Kidney (tissue), 14 donors: ENCODE data around the gene ZNF205. TPM values are rescaled to one million over a fixed set of nuclear protein-coding genes. Genes with fewer than 3 reads are reported as not detected.

ENCODE experiments used
- DNase-seq, 5 donors: peaks; one replicate each; pipeline ENCODE4 v3.0.0-alpha.2; 2013 to 2020
- FAIRE-seq: peaks from 2 replicates; lab custom pipeline; 2012; peaks lifted over from hg19 to GRCh38; lab: Jason Lieb, UNC
- H3K27ac ChIP-seq, 2 donors: one replicate each; pipeline ENCODE4 v1.7.0; 2013; ENCODE audit warnings: low read depth in 2 of 2, low read length in 2 of 2, inconsistent platforms in 1 of 2
- H3K27me3 ChIP-seq: one replicate; pipeline ENCODE4 v1.7.1; 2013; ENCODE audit warnings: low read length, inconsistent platforms; ENCODE audit not compliant: control insufficient read depth, insufficient read depth
- H3K36me3 ChIP-seq, 3 donors: one replicate each; pipeline versions ENCODE4 v1.7.0 to v1.7.1; 2013; ENCODE audit warnings: low read length in 3 of 3, control low read depth in 1 of 3, inconsistent platforms in 1 of 3; ENCODE audit not compliant: insufficient read depth in 3 of 3, control insufficient read depth in 2 of 3
- H3K4me1 ChIP-seq, 3 donors: one replicate each; pipeline versions ENCODE4 v1.7.0 to v1.7.1; 2013; ENCODE audit warnings: low read length in 3 of 3, inconsistent platforms in 1 of 3, low read depth in 1 of 3; ENCODE audit not compliant: control insufficient read depth in 2 of 3, insufficient read depth in 2 of 3
- H3K4me3 ChIP-seq, 3 donors: one replicate each; pipeline versions ENCODE4 v1.7.0 to v1.8.1; 2013; ENCODE audit warnings: low read length in 3 of 3, control low read depth in 1 of 3, inconsistent platforms in 1 of 3
- H3K9ac ChIP-seq, 3 donors: one replicate each; pipeline versions ENCODE4 v1.7.0 to v1.7.1; 2013; ENCODE audit warnings: low read length in 3 of 3, control low read depth in 1 of 3, inconsistent platforms in 1 of 3
- H3K9me3 ChIP-seq, 3 donors: one replicate each; pipeline versions ENCODE4 v1.7.0 to v1.7.1; 2013; ENCODE audit warnings: low read length in 3 of 3, control low read depth in 1 of 3, inconsistent platforms in 1 of 3; ENCODE audit not compliant: control insufficient read depth in 2 of 3, insufficient read depth in 1 of 3
- intact Hi-C: fragments of 100-400 bp; cut with DNase I; formaldehyde crosslinking; loops from one replicate; pipeline ENCODE4 v1.11.1; 2022
- polyA plus RNA-seq: library from polyadenylated mRNA; stranded (reverse); fragments of 350-450 nt; fragmentation: Illumina TruSeq; extraction: RNeasy Lipid Tissue Mini Kit (QIAGEN cat#74804); gene quantifications from one replicate; pipeline ENCODE4 v1.2.3, GENCODE V29; 2014; ENCODE audit warnings: low read depth, low replicate concordance; ENCODE audit not compliant: insufficient read depth
- total RNA-seq: library from RNA; stranded (reverse); fragmentation: NEBNext Ultra II Directional; extraction: Animal tissue kit (Norgen Biotek cat#: 25700); gene quantifications from one replicate; pipeline ENCODE4 v1.2.1, GENCODE V29; 2021
- TF ChIP-seq, protein P1 (sequence below): IDR thresholded peaks from 3 replicates; pipeline ENCODE4 v1.5.1; 2012; ENCODE audit warnings: mild to moderate bottlenecking, moderate library complexity, borderline replicate concordance; ENCODE audit not compliant: insufficient read depth; ENCODE audit errors: extremely low read depth
- donor health status: control.
- donor health status: control.
- donor health status: control.
- donor health status: control.
- donor health status: control.
- donor health status: DM: yes; HTN: yes; CAD: no.
- donor health status: Normal renal cell carcinoma (clear cell type).

ZNF205 gene
- total and polyA plus RNA-seq, 2 donors from 2014 or later, result 12.7 to 14.1 TPM

- FAIRE-seq, result no peak
- TF ChIP-seq, protein P1, sequence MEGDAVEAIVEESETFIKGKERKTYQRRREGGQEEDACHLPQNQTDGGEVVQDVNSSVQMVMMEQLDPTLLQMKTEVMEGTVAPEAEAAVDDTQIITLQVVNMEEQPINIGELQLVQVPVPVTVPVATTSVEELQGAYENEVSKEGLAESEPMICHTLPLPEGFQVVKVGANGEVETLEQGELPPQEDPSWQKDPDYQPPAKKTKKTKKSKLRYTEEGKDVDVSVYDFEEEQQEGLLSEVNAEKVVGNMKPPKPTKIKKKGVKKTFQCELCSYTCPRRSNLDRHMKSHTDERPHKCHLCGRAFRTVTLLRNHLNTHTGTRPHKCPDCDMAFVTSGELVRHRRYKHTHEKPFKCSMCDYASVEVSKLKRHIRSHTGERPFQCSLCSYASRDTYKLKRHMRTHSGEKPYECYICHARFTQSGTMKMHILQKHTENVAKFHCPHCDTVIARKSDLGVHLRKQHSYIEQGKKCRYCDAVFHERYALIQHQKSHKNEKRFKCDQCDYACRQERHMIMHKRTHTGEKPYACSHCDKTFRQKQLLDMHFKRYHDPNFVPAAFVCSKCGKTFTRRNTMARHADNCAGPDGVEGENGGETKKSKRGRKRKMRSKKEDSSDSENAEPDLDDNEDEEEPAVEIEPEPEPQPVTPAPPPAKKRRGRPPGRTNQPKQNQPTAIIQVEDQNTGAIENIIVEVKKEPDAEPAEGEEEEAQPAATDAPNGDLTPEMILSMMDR, result no peak
- no peak overlapping the region for H3K27ac ChIP-seq
- H3K9ac ChIP-seq, result no peak overlapping the region
- H3K4me1 ChIP-seq, result peaks cover 0 to 3% (median 0%) of the 10 kb centered on the region in 3 donors
- peak in 2 of 5 donors; percentile 39 to 69 for DNase-seq
- no peaks in the 10 kb centered on the region for H3K9me3 ChIP-seq
- H3K36me3 ChIP-seq, result peaks cover 0 to 7% (median 0%) of the 10 kb centered on the region in 3 donors
- no peaks in the 10 kb centered on the region for H3K27me3 ChIP-seq
- intact Hi-C loops, result no loop called here
- H3K4me3 ChIP-seq, result no peak overlapping the region
These were observed 31.4 kb downstream of the ZNF205 start for GRCh38 chr16:3143598-3144320.

GRCh38 chr16:3144321-3144983, 32.1 kb downstream of the ZNF205 start:
- DNase-seq (peak in 1 of 5 donors; percentile 51), FAIRE-seq (no peak)
- Histone ChIP-seq H3K4me3 (no peak overlapping the region), H3K9me3 (no peaks in the 10 kb centered on the region), H3K4me1 (peaks cover 0 to 4% (median 0%) of the 10 kb centered on the region in 3 donors), H3K36me3 (peaks cover 0 to 7% (median 0%) of the 10 kb centered on the region in 3 donors), H3K9ac (no peak overlapping the region), H3K27ac (no peak overlapping the region), H3K27me3 (no peaks in the 10 kb centered on the region)
- TF ChIP-seq, protein P1, result no peak
- intact Hi-C loops, result no loop called here

DNA sequence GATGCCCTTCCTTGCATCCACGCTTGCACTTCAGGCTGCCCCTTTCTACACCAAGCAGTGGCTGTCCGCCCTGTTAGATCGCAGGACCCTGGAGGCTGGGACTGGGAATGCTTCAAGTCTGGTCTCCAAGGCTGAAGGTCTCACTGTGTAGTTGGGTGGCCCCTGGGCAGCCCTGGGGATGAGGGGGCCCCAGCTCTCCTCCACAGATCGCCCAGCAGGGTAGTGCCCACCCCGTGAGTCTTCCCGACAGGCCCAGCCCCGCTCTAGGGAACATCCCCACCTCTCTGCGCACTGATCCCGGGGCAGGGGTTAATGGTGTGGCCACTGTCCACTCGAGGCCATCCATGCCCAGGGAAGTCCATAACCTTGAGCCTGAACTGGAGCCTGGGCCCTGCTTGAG, 32.8 kb downstream of the ZNF205 start:
- Histone ChIP-seq H3K27ac (no peak overlapping the region), H3K9me3 (no peaks in the 10 kb centered on the region), H3K4me1 (peaks cover 0 to 9% (median 0%) of the 10 kb centered on the region in 3 donors), H3K9ac (no peak overlapping the region), H3K27me3 (no peaks in the 10 kb centered on the region), H3K4me3 (no peak overlapping the region), H3K36me3 (peaks cover 0 to 7% (median 0%) of the 10 kb centered on the region in 3 donors)
- intact Hi-C loops, result no loop called here
- FAIRE-seq (no peak), DNase-seq (peak in 1 of 5 donors; percentile 60)
- TF ChIP-seq, protein P1, result no peak
